Measurements from ENCODE around the gene SLC35F4. TPM values are rescaled to one million over a fixed set of nuclear protein-coding genes. Genes with fewer than 3 reads are reported as not detected.

Gene SLC35F4
- polyA plus RNA-seq, 1 donor (not counting 4 experiments of a cell fraction or from before 2014, with no cell fraction given) = not detected

GRCh38 chr14:57834001-57834598 lies 31.8 kb downstream of the SLC35F4 start:
- Histone ChIP-seq H3K9ac (ENCODE audit: control insufficient read depth, extremely low read depth, insufficient read depth, low read length) (no peak overlapping the region), H3K4me3 (ENCODE audit: control insufficient read depth in 2 of 3, extremely low read depth in 1 of 3, insufficient read depth in 2 of 3, low read depth in 1 of 3, low read length in 3 of 3) (no peak overlapping the region), H3K36me3 (ENCODE audit: control insufficient read depth in 2 of 2, extremely low read depth in 1 of 2, insufficient read depth in 2 of 2, low read length in 2 of 2) (no peaks in the 10 kb centered on the region), H2AFZ (ENCODE audit: control insufficient read depth, low read length) (no peak overlapping the region), H3K79me2 (ENCODE audit: control insufficient read depth, insufficient read depth, low read length) (no peaks in the 10 kb centered on the region), H4K20me1 (ENCODE audit: control insufficient read depth, extremely low read depth, insufficient read depth, low read length) (no peaks in the 10 kb centered on the region), H3K9me3 (ENCODE audit: control insufficient read depth, low read depth, low read length) (no peaks in the 10 kb centered on the region), H3K27ac (ENCODE audit: control insufficient read depth, insufficient read depth, low read length) (no peak overlapping the region), H3K4me2 (ENCODE audit: control insufficient read depth, extremely low read depth, insufficient read depth, low read depth, low read length) (no peak overlapping the region), H3K9me1 (ENCODE audit: control insufficient read depth, extremely low read depth, insufficient read depth, low read length) (no peaks in the 10 kb centered on the region), H3K4me1 (ENCODE audit: control insufficient read depth, extremely low read depth, insufficient read depth, low read length) (peaks cover 13% of the 10 kb centered on the region), H3K27me3 (ENCODE audit: control insufficient read depth, extremely low read depth, insufficient read depth, low read length) (no peaks in the 10 kb centered on the region)
- no peak for DNase-seq (ENCODE audit: low read depth, low spot score)
- dilution Hi-C loops (cut with MboI; ENCODE audit: extremely low pct_ligation_motif_present, low sequenced_read_pairs) = no loop called here
- FAIRE-seq = no peak
- TF ChIP-seq CTCF (optimal IDR thresholded peaks at IDR 0.05 in 1 of 3, IDR thresholded peaks at IDR 0.05 in 1 of 3, conservative IDR thresholded peaks at IDR 0.05 in 1 of 3; ENCODE audit: extremely low read depth in 1 of 3, insufficient read depth in 2 of 3, low read length in 3 of 3) = no peak
- no peak for TF ChIP-seq EZH2 (IDR thresholded peaks at IDR 0.05; ENCODE audit: low read length)

DNA sequence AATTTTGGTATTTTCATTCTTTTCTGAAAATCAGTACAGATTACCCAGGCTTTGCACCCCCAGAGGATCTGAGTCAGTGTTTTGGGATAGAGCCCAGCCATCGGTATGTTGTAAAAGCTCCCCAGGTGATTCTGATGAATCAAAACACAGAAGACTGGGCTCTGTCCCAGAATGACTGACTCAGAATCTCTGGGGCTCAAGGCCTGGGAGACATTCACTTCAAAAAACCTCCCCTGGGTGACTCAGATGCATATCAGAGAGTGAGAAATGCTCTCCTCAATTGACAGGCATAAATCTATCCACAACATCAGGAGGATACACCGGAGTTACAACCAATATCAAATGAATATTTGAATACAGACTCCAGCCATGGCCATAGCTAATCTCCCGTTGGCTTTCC lies 32.6 kb downstream of the SLC35F4 start:
- peak; percentile 97 for FAIRE-seq
- DNase-seq (ENCODE audit: low read depth, low spot score) = peak; percentile 48

More for the DNA sequence above, 32.6 kb downstream of the SLC35F4 start:
- Histone ChIP-seq H3K36me3 (ENCODE audit: control insufficient read depth in 2 of 2, extremely low read depth in 1 of 2, insufficient read depth in 2 of 2, low read length in 2 of 2) (no peaks in the 10 kb centered on the region), H3K4me2 (ENCODE audit: control insufficient read depth, extremely low read depth, insufficient read depth, low read depth, low read length) (peak overlapping the region; percentile 51), H3K79me2 (ENCODE audit: control insufficient read depth, insufficient read depth, low read length) (no peaks in the 10 kb centered on the region), H4K20me1 (ENCODE audit: control insufficient read depth, extremely low read depth, insufficient read depth, low read length) (no peaks in the 10 kb centered on the region), H3K9me1 (ENCODE audit: control insufficient read depth, extremely low read depth, insufficient read depth, low read length) (no peaks in the 10 kb centered on the region), H3K9ac (ENCODE audit: control insufficient read depth, extremely low read depth, insufficient read depth, low read length) (no peak overlapping the region), H2AFZ (ENCODE audit: control insufficient read depth, low read length) (no peak overlapping the region), H3K9me3 (ENCODE audit: control insufficient read depth, low read depth, low read length) (no peaks in the 10 kb centered on the region), H3K4me1 (ENCODE audit: control insufficient read depth, extremely low read depth, insufficient read depth, low read length) (peaks cover 13% of the 10 kb centered on the region), H3K4me3 (ENCODE audit: control insufficient read depth in 2 of 3, extremely low read depth in 1 of 3, insufficient read depth in 2 of 3, low read depth in 1 of 3, low read length in 3 of 3) (peak overlapping the region in 1 of 3 experiments; percentile 13), H3K27me3 (ENCODE audit: control insufficient read depth, extremely low read depth, insufficient read depth, low read length) (no peaks in the 10 kb centered on the region), H3K27ac (ENCODE audit: control insufficient read depth, insufficient read depth, low read length) (no peak overlapping the region)
- dilution Hi-C loops (cut with MboI; ENCODE audit: extremely low pct_ligation_motif_present, low sequenced_read_pairs) = no loop called here
- no peak for TF ChIP-seq EZH2 (IDR thresholded peaks at IDR 0.05; ENCODE audit: low read length)
- no peak for TF ChIP-seq CTCF (optimal IDR thresholded peaks at IDR 0.05 in 1 of 3, IDR thresholded peaks at IDR 0.05 in 1 of 3, conservative IDR thresholded peaks at IDR 0.05 in 1 of 3; ENCODE audit: extremely low read depth in 1 of 3, insufficient read depth in 2 of 3, low read length in 3 of 3)
